ENCODE results near the gene EBF3. TPM values are rescaled to one million over a fixed set of nuclear protein-coding genes. Genes with fewer than 3 reads are reported as not detected.

Gene EBF3
- total RNA-seq, 4 donors from 2014 or later = 1.4 to 4.2 (median 2.4) TPM

GRCh38 chr10:129814681-129815646 lies 149.1 kb downstream of the EBF3 start:
- no peak for TF ChIP-seq EP300 (IDR thresholded peaks at IDR 0.05)
- no peak for TF ChIP-seq POLR2AphosphoS5 (IDR thresholded peaks at IDR 0.05)
- TF ChIP-seq POLR2A (IDR thresholded peaks at IDR 0.05) = no peak
- TF ChIP-seq CTCF (IDR thresholded peaks at IDR 0.05) = no peak
- DNase-seq (ENCODE audit: low spot score in 2 of 2) = no peak
- no peaks in the 10 kb centered on the region for H3K27me3 ChIP-seq
- no peaks in the 10 kb centered on the region for H3K4me1 ChIP-seq
- no peak overlapping the region for H3K4me3 ChIP-seq
- H3K27ac ChIP-seq = no peak overlapping the region
- no peaks in the 10 kb centered on the region for H3K36me3 ChIP-seq
- peaks cover 6% of the 10 kb centered on the region for H3K9me3 ChIP-seq
- WGBS = 69% methylated on average over 12 of the region's 12 CpGs

- Histone ChIP-seq H3K9me3 (no peaks in the 10 kb centered on the region), H3K27ac (no peak overlapping the region), H3K36me3 (no peaks in the 10 kb centered on the region), H3K4me1 (no peaks in the 10 kb centered on the region), H3K4me3 (no peak overlapping the region), H3K27me3 (no peaks in the 10 kb centered on the region)
- WGBS = 87% methylated on average over 7 of the region's 7 CpGs
- DNase-seq (ENCODE audit: low spot score in 2 of 2) = no peak
- TF ChIP-seq EP300 (IDR thresholded peaks at IDR 0.05) (no peak), POLR2A (IDR thresholded peaks at IDR 0.05) (no peak), CTCF (IDR thresholded peaks at IDR 0.05) (no peak), POLR2AphosphoS5 (IDR thresholded peaks at IDR 0.05) (no peak)
Measured at GRCh38 chr10:129812398-129812797, 151.7 kb downstream of the EBF3 start.

- Histone ChIP-seq H3K27ac (no peak overlapping the region), H3K36me3 (no peaks in the 10 kb centered on the region), H3K9me3 (no peaks in the 10 kb centered on the region), H3K4me1 (no peaks in the 10 kb centered on the region), H3K27me3 (no peaks in the 10 kb centered on the region), H3K4me3 (no peak overlapping the region)
- WGBS = 76% methylated on average over 8 of the region's 9 CpGs
- no peak for TF ChIP-seq CTCF (IDR thresholded peaks at IDR 0.05)
- TF ChIP-seq EP300 (IDR thresholded peaks at IDR 0.05) = no peak
- TF ChIP-seq POLR2AphosphoS5 (IDR thresholded peaks at IDR 0.05) = no peak
- no peak for DNase-seq (ENCODE audit: low spot score in 2 of 2)
Measured at GRCh38 chr10:129811208-129811607, 152.9 kb downstream of the EBF3 start.

GRCh38 chr10:129809841-129810240 lies 154.2 kb downstream of the EBF3 start:
- Histone ChIP-seq H3K9me3 (no peaks in the 10 kb centered on the region), H3K4me3 (no peak overlapping the region), H3K4me1 (no peaks in the 10 kb centered on the region), H3K27ac (no peak overlapping the region), H3K36me3 (no peaks in the 10 kb centered on the region), H3K27me3 (no peaks in the 10 kb centered on the region)
- DNase-seq (ENCODE audit: low spot score in 2 of 2) = no peak
- TF ChIP-seq POLR2A (IDR thresholded peaks at IDR 0.05) (no peak), POLR2AphosphoS5 (IDR thresholded peaks at IDR 0.05) (no peak), CTCF (IDR thresholded peaks at IDR 0.05) (no peak), EP300 (IDR thresholded peaks at IDR 0.05) (no peak)
- WGBS = 88% methylated on average over 13 of the region's 13 CpGs

GRCh38 chr10:129809431-129809830 lies 154.6 kb downstream of the EBF3 start:
- no peak for DNase-seq (ENCODE audit: low spot score in 2 of 2)
- Histone ChIP-seq H3K4me3 (no peak overlapping the region), H3K4me1 (no peaks in the 10 kb centered on the region), H3K36me3 (no peaks in the 10 kb centered on the region), H3K27me3 (no peaks in the 10 kb centered on the region), H3K9me3 (no peaks in the 10 kb centered on the region), H3K27ac (no peak overlapping the region)
- no peak for TF ChIP-seq EP300 (IDR thresholded peaks at IDR 0.05)
- TF ChIP-seq POLR2A (IDR thresholded peaks at IDR 0.05) = no peak
- no peak for TF ChIP-seq CTCF (IDR thresholded peaks at IDR 0.05)
- no peak for TF ChIP-seq POLR2AphosphoS5 (IDR thresholded peaks at IDR 0.05)
- 87% methylated on average over 9 of the region's 9 CpGs for WGBS

Data from suprapubic skin (tissue), 4 donors.